ENCODE results near the gene PLXNB2.

PLXNB2 gene

DNA sequence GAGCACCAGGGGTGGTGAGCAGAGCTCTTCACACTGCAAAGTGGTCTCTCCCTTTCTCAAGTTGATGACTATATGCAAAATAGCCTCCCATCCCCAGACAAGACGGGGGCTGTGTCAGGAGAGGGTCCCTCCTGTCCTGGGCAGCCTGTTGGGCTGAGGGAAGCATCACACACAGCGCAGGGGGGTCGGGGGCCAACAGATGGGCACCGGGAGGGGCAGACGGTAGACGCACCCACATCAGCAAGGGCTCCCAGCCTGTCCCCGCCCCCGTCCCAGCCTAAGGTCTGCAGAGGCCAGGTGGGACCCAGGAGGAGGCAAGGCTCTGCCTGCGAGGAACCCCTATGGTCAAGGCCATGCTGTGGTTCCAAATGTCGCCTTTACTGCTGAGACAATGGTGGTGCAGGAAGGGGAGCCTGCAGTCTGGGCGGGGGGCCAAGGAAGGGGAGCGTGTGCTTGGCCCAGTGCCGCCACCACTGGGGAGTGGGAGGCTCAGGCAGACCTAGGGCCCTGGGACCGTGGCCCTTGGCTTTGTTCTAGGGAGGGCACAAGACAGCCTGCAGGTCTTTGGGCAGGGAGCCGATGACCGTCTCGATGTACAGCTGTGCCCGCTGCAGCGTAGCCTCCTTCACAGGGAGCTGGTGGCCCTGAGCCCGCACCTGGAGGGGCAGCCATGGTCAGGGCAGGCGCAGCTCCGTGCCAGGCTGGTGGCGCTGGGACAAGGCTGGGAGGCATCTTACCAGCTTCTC, 4.3 kb upstream of the PLXNB2 start:
- no peak for DNase-seq
- Mint-ChIP-seq H3K27me3 (peaks cover 30% of the 10 kb centered on the region), H3K4me1 (peaks cover 25% of the 10 kb centered on the region), H3K9me3 (no peaks in the 10 kb centered on the region), H3K4me3 (no peak overlapping the region), H3K36me3 (no peaks in the 10 kb centered on the region), H3K27ac (no peak overlapping the region)
- CTCF ChIA-PET, result no interaction called here

DNA sequence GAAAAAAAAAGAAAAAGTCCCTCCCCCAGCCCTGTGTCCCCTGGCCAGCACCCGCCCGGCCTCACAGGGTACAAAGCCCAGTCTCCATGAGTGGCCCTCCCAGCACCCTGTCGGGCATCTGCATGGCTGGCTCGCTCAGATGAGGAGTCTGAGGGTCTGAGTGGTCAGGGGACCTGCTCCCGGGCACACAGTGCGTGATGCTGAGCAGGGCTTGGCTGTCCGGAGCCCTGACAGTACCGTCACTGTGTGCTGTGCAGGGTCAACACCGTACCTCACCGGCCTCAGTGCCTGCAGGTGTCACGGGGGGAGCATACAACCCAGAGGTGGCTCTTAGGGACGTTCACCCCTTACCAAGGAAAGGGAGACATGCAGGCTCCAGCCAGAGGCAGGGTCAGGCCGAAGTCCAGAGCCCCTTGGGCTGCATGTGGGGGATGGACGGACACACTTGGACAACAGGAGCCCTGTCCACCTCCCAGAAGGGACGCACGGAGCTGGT, 3.6 kb upstream of the PLXNB2 start:
- Mint-ChIP-seq H3K9me3 (no peaks in the 10 kb centered on the region), H3K4me3 (no peak overlapping the region), H3K27ac (no peak overlapping the region), H3K36me3 (no peaks in the 10 kb centered on the region), H3K4me1 (peaks cover 29% of the 10 kb centered on the region), H3K27me3 (peaks cover 38% of the 10 kb centered on the region)
- CTCF ChIA-PET, result no interaction called here
- no peak for DNase-seq

DNA sequence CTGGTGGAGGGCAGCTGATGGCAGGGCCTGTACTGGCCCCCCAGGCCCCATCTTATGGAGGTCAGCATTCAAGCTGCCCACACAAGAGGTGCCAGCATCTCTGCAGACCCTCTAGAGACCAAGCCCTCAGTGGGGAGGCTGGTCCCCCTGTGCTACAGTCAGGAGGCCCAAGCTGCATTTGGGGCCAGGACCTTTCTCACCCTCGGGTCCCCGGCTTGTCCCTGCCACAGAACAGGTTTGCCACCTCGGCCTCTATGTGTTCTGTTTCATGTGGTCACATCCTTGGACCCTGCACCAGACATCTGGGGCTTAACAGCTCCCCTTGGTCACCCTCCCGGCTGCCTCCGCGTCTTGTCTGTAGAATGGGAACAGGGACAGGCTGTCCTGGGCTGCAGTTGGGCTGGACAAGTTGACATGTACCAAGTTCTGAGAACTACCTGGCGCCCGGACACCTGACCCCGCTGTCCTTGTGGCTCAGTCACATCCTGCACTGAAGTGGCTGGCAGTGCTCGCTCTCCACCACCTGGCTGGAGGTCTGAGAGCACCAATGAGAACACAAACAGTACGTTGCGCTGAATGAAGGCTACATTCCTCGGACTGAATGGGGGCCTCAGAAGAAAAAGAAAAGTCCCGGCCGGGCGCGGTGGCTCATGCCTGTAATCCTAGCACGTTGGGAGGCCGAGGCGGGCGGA, 2.7 kb upstream of the PLXNB2 start:
- Mint-ChIP-seq H3K9me3 (no peaks in the 10 kb centered on the region), H3K4me1 (peaks cover 27% of the 10 kb centered on the region), H3K4me3 (no peak overlapping the region), H3K27ac (no peak overlapping the region), H3K36me3 (no peaks in the 10 kb centered on the region), H3K27me3 (peaks cover 46% of the 10 kb centered on the region)
- CTCF ChIA-PET, result no interaction called here
- DNase-seq, result no peak

DNA sequence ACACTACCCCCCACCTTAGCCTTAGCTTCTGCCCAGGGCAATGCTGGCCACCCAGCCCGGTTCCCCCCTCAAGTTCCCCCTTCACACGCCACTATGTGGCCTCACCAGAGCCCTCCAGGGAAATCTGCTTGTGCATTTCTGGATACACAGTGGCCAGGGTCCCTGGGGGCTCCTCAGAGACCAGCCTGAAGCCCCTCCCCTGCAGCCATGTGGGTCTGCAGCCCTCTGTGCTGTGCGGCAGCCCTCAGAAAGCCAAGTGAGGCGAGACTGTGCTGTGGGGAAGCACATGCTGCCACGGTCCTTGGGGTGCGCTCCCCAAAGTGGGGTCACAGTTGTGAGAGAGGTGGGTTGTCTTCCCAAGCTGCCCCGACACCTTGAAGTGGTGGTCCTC, 2.1 kb upstream of the PLXNB2 start:
- Mint-ChIP-seq H3K36me3 (no peaks in the 10 kb centered on the region), H3K27me3 (peaks cover 52% of the 10 kb centered on the region), H3K4me3 (no peak overlapping the region), H3K4me1 (peaks cover 26% of the 10 kb centered on the region), H3K27ac (no peak overlapping the region), H3K9me3 (no peaks in the 10 kb centered on the region)
- DNase-seq, result no peak
- CTCF ChIA-PET, result no interaction called here

DNA sequence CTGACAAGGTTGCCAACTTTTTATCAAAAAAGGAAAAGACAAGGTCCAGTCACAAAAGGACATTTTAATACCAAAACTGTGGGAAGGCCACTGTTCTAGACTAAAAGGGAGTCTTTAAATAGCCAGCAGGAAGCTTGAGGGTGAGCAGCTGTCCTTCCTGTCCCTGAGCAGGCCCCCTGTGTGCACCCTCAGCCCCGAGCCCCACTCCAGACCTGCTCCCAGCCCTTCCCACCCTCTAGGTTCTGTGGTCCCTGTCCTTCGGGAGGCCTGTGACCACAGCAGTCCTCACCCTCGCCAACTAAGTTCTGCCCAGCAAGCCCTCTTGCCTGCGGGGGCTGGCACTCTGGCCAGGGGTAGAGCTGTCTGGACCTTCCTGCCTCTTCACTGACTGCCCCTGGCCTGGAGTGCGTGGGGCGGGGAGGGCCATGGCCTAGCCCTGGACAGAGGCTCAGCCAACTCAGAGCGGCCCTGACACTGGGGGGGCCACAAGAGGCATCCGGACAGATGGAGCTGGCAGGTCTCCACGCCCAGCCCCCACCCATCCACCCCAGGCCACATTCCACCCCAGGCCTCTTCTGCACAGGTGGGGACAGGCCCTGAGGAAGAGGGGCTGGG, 1.6 kb upstream of the PLXNB2 start:
- DNase-seq, result no peak
- Mint-ChIP-seq H3K27me3 (peaks cover 57% of the 10 kb centered on the region), H3K4me3 (peak overlapping the region; percentile 49), H3K27ac (no peak overlapping the region), H3K4me1 (peaks cover 25% of the 10 kb centered on the region), H3K36me3 (no peaks in the 10 kb centered on the region), H3K9me3 (no peaks in the 10 kb centered on the region)
- CTCF ChIA-PET, result no interaction called here

DNA sequence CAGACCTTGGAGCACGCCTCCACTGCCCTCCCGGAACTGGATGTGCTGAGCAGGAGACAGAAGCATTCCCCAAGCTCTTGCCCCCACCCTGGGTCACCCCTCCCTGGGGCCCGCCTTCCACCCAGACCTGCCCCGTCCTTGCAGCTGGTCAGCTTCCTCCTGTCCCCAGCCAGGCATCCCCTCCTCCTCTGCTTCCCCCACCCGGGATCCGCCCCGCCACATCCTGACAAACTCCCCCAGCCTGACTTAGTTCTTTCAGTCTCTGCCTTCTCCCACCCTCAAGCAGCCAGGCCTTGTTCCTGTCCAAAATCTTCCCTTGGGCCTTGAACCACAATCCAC, 1.1 kb upstream of the PLXNB2 start:
- no peaks in the 10 kb centered on the region for H3K36me3 Mint-ChIP-seq
- peaks cover 62% of the 10 kb centered on the region for H3K27me3 Mint-ChIP-seq
- peak overlapping the region; percentile 49 for H3K4me3 Mint-ChIP-seq
- H3K9me3 Mint-ChIP-seq, result no peaks in the 10 kb centered on the region
- no peak overlapping the region for H3K27ac Mint-ChIP-seq
- peaks cover 21% of the 10 kb centered on the region for H3K4me1 Mint-ChIP-seq
- no peak for DNase-seq
- CTCF ChIA-PET, result no interaction called here

DNA sequence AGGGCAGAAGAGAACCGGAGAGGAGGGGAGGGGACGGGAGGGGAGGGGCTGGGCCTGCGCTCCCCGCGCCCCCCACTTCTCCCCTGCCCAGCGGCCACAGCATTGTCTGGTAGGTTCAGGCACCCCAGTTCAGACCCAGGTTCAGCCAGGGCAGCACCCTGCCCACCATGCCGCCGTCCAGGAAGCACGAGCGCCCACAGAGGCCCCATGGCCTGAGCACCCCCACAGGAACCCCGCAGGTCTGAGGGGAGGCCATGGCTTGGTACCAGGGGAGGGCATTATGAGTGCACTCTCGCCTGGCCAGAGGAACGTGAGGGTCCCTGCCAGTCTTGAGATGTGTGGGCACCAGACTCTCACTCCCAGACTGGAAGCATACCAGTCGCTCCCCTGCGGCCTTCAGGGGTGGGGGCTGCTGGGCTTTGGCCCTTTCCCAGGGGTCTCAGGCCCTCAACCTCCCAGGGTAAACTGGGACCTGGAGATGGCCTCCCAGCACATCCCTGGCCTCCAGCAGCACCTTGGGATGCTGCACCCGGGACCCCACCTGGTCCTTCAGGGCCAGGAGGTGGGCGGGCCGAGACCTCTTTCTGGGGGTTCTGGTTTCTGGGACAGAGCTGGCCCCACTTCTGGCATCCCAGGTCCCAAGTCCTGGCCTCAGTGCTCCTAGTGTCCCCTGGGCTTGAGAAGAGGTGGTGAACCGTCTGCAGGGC, 597 bp upstream of the PLXNB2 start:
- Mint-ChIP-seq H3K4me3 (no peak overlapping the region), H3K27me3 (peaks cover 67% of the 10 kb centered on the region), H3K4me1 (peaks cover 21% of the 10 kb centered on the region), H3K36me3 (no peaks in the 10 kb centered on the region), H3K9me3 (no peaks in the 10 kb centered on the region), H3K27ac (no peak overlapping the region)
- CTCF ChIA-PET, result no interaction called here
- DNase-seq, result no peak

DNA sequence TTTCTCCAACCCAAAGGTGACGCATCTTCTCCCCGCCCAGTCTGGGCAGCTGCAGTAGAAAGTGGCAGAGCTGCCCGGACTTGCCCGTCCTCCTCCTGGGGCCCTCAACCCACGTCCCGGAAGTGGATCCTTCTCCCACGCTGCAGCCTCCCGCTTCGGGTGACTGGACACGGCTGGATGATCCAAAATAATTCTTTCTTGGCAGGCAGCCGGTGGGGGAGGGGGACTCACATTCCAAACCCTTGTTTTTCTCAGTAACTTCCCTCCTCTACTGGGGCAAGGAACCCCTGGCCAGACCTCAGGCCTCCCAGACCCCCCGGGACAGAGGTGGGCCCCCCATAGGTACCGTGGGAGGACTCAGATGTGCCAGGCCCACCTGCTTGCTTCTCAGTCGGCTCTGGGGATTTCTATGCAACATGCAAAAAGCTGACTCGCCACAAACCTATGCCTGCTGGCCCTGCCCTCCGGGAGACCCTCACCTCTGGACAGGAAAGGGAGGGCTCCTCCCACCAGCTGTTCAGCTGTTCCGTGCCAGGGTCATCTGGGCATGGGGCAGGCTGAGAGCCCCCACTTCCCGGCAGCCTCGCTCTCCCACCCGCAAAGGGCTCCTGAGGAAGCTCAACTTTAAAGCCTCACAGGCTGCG, 1.4 kb downstream of the PLXNB2 start:
- no peaks in the 10 kb centered on the region for H3K9me3 Mint-ChIP-seq
- peaks cover 21% of the 10 kb centered on the region for H3K4me1 Mint-ChIP-seq
- H3K36me3 Mint-ChIP-seq, result no peaks in the 10 kb centered on the region
- H3K27ac Mint-ChIP-seq, result no peak overlapping the region
- peak overlapping the region; percentile 60 for H3K4me3 Mint-ChIP-seq
- CTCF ChIA-PET, result interaction anchor here (0.9 to 1.6 kb wide), 3 partner anchors 14 to 30 kb away, joined by 3 to 4 read pairs (median 3); no protein-coding TSS in a partner anchor
- H3K27me3 Mint-ChIP-seq, result peaks cover 87% of the 10 kb centered on the region
- no peak for DNase-seq

DNA sequence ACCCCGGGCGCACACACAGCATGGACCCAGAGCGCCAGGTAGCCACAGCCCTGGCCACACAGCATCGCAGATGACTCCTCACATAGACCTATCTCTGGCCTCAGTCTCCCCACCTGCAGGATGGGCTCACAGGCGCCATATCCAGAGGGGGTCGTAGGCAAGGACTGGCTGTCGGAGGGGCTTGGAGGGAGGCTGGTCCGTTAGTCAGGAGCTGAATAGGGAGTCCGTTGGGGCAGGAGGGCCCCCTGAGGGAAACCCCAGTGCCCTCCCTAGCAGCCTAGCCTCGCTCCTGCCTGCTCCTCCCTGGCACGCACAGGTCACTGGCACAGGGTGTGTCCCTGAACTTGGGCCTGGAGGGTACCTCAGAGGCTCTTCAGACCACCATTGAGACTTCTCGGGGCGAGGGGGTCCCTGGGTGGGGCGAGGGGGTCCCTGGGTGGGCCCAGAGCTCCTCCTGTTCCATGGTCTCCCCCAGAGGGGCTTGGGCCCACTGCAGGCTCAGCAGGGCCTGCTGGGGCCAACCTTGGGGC, 2.0 kb downstream of the PLXNB2 start:
- H3K4me3 Mint-ChIP-seq, result no peak overlapping the region
- DNase-seq, result no peak

DNA sequence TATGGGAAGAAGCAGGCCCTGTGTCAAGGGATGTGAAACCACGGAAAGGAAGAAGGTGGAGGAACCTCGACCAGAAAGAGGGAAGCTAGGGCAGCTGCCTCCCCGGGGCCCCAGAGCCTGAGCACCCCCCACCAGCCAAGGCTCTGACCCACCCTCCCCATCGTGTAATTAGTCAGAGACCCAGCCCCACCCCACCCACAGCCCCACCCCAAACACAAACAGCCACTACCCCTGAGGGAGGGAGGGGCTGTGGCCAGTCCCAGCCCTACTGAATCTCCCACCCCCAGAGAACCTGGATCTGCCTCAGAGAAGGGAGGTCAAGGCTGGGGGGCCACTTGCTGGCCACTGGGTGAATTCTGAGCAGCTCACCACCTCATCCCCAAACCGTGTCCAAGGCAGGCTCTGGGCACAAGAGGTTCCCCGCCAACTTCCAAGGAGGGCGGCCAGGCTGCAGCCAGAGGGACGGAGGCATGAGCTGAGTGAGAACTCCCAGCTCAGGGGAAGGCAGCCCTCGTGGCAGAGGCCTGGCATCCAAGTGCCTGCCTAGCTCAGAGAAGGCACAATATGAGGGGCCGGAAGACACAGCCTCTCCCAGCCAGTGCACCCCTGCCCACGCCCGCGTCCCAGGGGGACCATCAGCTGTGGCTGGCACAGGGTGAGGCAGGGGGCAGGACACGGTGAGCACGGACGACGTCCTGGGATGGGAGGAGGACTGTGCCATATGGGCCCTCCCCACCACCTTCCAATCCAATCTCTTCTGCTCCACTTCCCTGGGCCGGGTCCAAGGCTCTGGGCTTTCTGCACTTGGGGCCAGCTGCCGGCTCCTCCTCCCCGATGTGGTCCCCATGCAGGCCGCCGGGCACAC, 2.7 kb downstream of the PLXNB2 start:
- Mint-ChIP-seq H3K9me3 (no peaks in the 10 kb centered on the region), H3K36me3 (no peaks in the 10 kb centered on the region), H3K27ac (no peak overlapping the region), H3K27me3 (peaks cover 88% of the 10 kb centered on the region), H3K4me3 (no peak overlapping the region), H3K4me1 (peaks cover 21% of the 10 kb centered on the region)
- CTCF ChIA-PET, result interaction anchor here (1.6 kb wide), 1 partner anchor 16 kb away, joined by 4 read pairs; no protein-coding TSS in a partner anchor
- no peak for DNase-seq

More for the DNA sequence above, 2.0 kb downstream of the PLXNB2 start:
- peaks cover 93% of the 10 kb centered on the region for H3K27me3 Mint-ChIP-seq
- CTCF ChIA-PET, result interaction anchor here (1.6 kb wide), 1 partner anchor 15 kb away, joined by 4 read pairs; no protein-coding TSS in a partner anchor
- H3K9me3 Mint-ChIP-seq, result no peaks in the 10 kb centered on the region
- H3K36me3 Mint-ChIP-seq, result no peaks in the 10 kb centered on the region
- H3K4me1 Mint-ChIP-seq, result peaks cover 21% of the 10 kb centered on the region
- H3K27ac Mint-ChIP-seq, result no peak overlapping the region

DNA sequence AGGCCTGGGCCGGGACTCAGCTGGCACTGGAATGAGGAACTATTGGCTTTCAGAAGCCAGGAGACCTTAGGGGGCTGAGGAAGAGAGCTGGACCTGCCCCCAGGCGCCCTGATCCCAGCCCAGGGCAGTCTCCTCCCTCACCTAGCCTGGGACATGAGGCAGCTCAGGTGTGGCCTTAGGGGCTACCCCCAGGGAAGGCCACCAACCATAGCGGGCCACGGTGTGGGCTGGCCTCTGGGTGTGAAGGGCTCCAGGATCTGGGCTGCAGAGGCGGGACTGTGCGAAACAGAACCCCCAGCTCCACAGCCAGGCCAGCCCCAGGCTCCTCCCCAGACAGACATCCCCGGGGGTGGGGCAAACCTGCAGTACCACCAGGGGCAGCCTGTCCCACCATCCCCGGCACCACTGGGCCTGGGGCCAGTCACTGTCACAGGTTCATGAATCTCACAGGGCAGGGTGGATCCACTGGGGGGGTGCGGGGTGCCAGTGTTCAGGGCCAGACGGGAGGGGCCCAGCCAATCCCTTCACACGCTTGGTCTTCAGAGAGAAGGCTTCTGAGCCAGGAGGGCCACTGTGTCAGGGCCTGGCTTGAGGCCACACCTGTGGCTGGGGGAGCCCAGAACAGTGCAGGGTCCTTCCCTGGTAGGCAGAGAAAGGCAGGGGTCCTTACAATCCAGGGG, 3.5 kb downstream of the PLXNB2 start:
- CTCF ChIA-PET, result interaction anchor here (1.6 kb wide), 1 partner anchor 16 kb away, joined by 4 read pairs; no protein-coding TSS in a partner anchor
- Mint-ChIP-seq H3K27ac (no peak overlapping the region), H3K4me1 (peaks cover 21% of the 10 kb centered on the region), H3K4me3 (no peak overlapping the region), H3K9me3 (no peaks in the 10 kb centered on the region), H3K27me3 (peaks cover 84% of the 10 kb centered on the region), H3K36me3 (no peaks in the 10 kb centered on the region)
- peak; percentile 34 for DNase-seq

DNA sequence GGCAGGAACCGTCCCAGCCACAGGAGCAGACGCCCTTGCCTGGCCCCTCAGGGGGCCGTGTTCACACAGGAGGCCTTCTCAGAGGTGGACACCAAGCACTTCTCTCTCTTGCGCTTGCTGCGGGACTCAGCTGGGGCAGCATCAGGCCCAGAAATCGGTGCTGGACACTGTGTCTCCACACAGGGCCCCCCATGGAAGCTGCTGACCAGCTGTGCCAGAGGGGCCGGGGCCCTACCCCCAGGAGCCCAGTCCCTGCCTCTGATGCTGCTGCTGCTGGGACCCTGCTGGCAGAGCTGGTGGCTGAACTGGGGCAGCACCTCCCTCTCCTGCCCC, 4.0 kb downstream of the PLXNB2 start:
- CTCF ChIA-PET, result no interaction called here
- Mint-ChIP-seq H3K36me3 (no peaks in the 10 kb centered on the region), H3K27me3 (peaks cover 84% of the 10 kb centered on the region), H3K4me1 (peaks cover 17% of the 10 kb centered on the region), H3K27ac (no peak overlapping the region), H3K9me3 (no peaks in the 10 kb centered on the region), H3K4me3 (no peak overlapping the region)
- no peak for DNase-seq

Data from activated naive CD4-positive, alpha-beta T cell treated with anti-CD3 and anti-CD28 coated beads, Interleukin-2, amount 10 ng/mL, durations not matched to agents 7 days and 5 days (primary cell).